Measurements from ENCODE around the gene MT1X. TPM values are rescaled to one million over a fixed set of nuclear protein-coding genes. Genes with fewer than 3 reads are reported as not detected.

Gene MT1X
- total RNA-seq, 2 experiments from 2014 or later, result 17.1 to 21.2 TPM

DNA sequence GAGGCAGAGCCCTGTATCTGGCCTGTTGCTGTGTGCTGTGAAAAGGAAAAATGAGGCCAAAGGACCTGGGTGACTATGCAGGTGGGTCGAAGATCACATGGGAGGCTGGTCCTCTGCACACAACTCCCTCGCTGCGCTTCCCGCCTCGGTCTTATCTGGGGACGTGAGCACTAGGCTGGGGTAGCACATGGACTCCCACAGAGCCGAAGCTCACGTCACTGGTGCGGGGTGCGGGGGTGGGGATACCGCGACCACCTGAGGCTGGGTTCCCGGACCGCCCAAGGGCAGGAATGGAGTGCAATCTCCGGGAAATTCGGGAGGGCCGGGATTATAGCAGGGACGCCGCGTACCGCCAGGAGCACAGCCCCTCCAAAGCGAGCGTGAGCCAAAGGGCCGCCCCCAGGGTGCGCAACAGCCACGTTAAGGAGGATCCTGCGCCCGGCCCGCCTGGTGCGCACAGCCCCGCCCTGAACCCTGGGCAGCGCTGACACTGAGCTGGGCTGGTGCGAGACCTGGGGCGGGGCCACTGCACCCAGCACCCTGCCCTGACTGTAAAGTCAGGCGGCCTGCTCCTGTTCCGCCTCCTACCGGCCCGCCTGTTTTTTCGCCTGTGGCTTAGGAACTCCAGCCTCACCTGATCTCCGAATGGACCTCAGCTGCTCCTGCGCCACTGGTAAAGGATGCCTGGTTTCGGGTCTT lies 39.0 kb upstream of the MT1X start:
- CTCF ChIA-PET (ENCODE audit: unreplicated experiment), result no interaction called here

DNA sequence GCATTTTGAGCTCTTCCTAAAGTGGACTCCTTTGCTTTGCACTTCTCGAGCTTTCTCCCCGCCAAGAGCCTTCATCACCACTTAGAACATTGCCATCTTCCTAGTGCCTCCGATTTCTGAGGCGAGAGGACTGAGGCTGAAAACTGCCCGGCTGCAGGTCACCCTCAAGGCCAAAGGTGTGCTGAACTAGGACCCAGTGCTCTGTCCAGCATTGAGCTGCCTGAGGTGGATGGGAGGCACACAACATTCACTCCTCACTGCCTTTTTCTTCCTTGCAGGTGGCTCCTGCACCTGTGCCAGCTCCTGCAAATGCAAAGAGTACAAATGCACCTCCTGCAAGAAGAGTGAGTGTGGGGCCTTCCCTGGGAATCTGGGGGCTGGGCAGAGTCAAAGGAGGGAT lies 38.4 kb upstream of the MT1X start:
- no peak overlapping the region for H3K27ac ChIP-seq (ENCODE audit: low read depth, low read length, poor library complexity, severe bottlenecking)
- H3K36me3 ChIP-seq (ENCODE audit: insufficient read depth, low read length), result no peaks in the 10 kb centered on the region
- H3K4me3 ChIP-seq (ENCODE audit: low read depth, low read length, poor library complexity, severe bottlenecking), result no peak overlapping the region
- H3K79me2 ChIP-seq (ENCODE audit: insufficient read depth, low read depth, low read length), result no peaks in the 10 kb centered on the region
- ChIA-PET POLR2A (interaction anchor here (0.6 kb wide), 1 partner anchor 138 kb away, joined by 3 read pairs; no protein-coding TSS in a partner anchor), CTCF (ENCODE audit: unreplicated experiment) (no interaction called here)
- H3K4me1 ChIP-seq (ENCODE audit: insufficient read depth, low read length, poor library complexity, severe bottlenecking), result no peaks in the 10 kb centered on the region
- no peak overlapping the region for H3K4me2 ChIP-seq (ENCODE audit: low read length)
- H2AFZ ChIP-seq (ENCODE audit: low read length), result no peak overlapping the region
- DNase-seq (ENCODE audit: low spot score), result no peak
- no TSS peak for BruUV-seq (replicated peaks)
- no peak for TF ChIP-seq EZH2phosphoT487 (IDR thresholded peaks at IDR 0.05; ENCODE audit: borderline replicate concordance, low read depth, low read length)
- TF ChIP-seq, protein P1, sequence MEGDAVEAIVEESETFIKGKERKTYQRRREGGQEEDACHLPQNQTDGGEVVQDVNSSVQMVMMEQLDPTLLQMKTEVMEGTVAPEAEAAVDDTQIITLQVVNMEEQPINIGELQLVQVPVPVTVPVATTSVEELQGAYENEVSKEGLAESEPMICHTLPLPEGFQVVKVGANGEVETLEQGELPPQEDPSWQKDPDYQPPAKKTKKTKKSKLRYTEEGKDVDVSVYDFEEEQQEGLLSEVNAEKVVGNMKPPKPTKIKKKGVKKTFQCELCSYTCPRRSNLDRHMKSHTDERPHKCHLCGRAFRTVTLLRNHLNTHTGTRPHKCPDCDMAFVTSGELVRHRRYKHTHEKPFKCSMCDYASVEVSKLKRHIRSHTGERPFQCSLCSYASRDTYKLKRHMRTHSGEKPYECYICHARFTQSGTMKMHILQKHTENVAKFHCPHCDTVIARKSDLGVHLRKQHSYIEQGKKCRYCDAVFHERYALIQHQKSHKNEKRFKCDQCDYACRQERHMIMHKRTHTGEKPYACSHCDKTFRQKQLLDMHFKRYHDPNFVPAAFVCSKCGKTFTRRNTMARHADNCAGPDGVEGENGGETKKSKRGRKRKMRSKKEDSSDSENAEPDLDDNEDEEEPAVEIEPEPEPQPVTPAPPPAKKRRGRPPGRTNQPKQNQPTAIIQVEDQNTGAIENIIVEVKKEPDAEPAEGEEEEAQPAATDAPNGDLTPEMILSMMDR (conservative IDR thresholded peaks at IDR 0.05; ENCODE audit: low read length), result no peak
- no peaks in the 10 kb centered on the region for H3K9me3 ChIP-seq (ENCODE audit: low read length)
- no peaks in the 10 kb centered on the region for H4K20me1 ChIP-seq (ENCODE audit: insufficient read depth, low read length)
- no peaks in the 10 kb centered on the region for H3K9me2 ChIP-seq (ENCODE audit: insufficient read depth, low read length)
- intact Hi-C loops (cut with micrococcal nuclease; ENCODE audit: unreplicated experiment), result no loop called here

More for the DNA sequence above, 39.0 kb upstream of the MT1X start:
- Histone ChIP-seq H3K9me2 (ENCODE audit: insufficient read depth, low read length) (no peaks in the 10 kb centered on the region), H3K79me2 (ENCODE audit: insufficient read depth, low read depth, low read length) (no peaks in the 10 kb centered on the region), H3K27ac (ENCODE audit: low read depth, low read length, poor library complexity, severe bottlenecking) (no peak overlapping the region), H3K4me1 (ENCODE audit: insufficient read depth, low read length, poor library complexity, severe bottlenecking) (no peaks in the 10 kb centered on the region), H3K4me2 (ENCODE audit: low read length) (no peak overlapping the region), H3K36me3 (ENCODE audit: insufficient read depth, low read length) (no peaks in the 10 kb centered on the region), H2AFZ (ENCODE audit: low read length) (no peak overlapping the region), H3K9me3 (ENCODE audit: low read length) (no peaks in the 10 kb centered on the region), H3K4me3 (ENCODE audit: low read depth, low read length, poor library complexity, severe bottlenecking) (no peak overlapping the region), H4K20me1 (ENCODE audit: insufficient read depth, low read length) (no peaks in the 10 kb centered on the region)
- POLR2A ChIA-PET, result interaction anchor here (0.5 to 0.6 kb wide), 2 partner anchors 105 to 138 kb away, joined by 3 read pairs; no protein-coding TSS in a partner anchor
- BruUV-seq (replicated peaks), result no TSS peak
- TF ChIP-seq, protein P1 (conservative IDR thresholded peaks at IDR 0.05; ENCODE audit: low read length), result no peak
- no peak for TF ChIP-seq EZH2phosphoT487 (IDR thresholded peaks at IDR 0.05; ENCODE audit: borderline replicate concordance, low read depth, low read length)
- no peak for DNase-seq (ENCODE audit: low spot score)
- intact Hi-C loops (cut with micrococcal nuclease; ENCODE audit: unreplicated experiment), result no loop called here

DNA sequence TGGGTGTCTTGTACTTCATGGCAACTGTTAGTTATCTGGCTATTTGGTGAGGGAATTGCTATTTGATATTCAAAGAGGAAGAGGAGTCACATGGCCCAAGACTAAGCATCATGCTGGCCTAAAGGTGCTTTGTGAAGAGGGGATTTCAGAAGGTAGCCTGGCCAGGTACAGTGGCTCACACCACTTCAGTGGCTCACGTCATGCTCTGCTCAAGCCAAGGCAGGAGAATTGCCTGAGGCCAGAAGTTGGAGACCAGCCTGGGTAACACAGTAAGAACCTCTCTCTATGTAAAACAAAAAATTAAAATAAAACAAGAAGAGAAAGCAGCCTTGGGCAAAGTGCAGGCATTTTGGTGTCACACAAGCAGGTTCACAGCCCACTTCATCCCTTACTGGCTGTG lies 37.0 kb upstream of the MT1X start:
- Histone ChIP-seq H3K79me2 (ENCODE audit: insufficient read depth, low read depth, low read length) (no peaks in the 10 kb centered on the region), H2AFZ (ENCODE audit: low read length) (no peak overlapping the region), H3K9me2 (ENCODE audit: insufficient read depth, low read length) (no peaks in the 10 kb centered on the region), H3K4me1 (ENCODE audit: insufficient read depth, low read length, poor library complexity, severe bottlenecking) (no peaks in the 10 kb centered on the region), H3K27ac (ENCODE audit: low read depth, low read length, poor library complexity, severe bottlenecking) (no peak overlapping the region), H4K20me1 (ENCODE audit: insufficient read depth, low read length) (no peaks in the 10 kb centered on the region), H3K9me3 (ENCODE audit: low read length) (no peaks in the 10 kb centered on the region), H3K4me3 (ENCODE audit: low read depth, low read length, poor library complexity, severe bottlenecking) (no peak overlapping the region), H3K4me2 (ENCODE audit: low read length) (no peak overlapping the region), H3K36me3 (ENCODE audit: insufficient read depth, low read length) (no peaks in the 10 kb centered on the region)
- ChIA-PET CTCF (ENCODE audit: unreplicated experiment) (no interaction called here), POLR2A (no interaction called here)
- BruUV-seq (replicated peaks), result no TSS peak
- no peak for TF ChIP-seq EZH2phosphoT487 (IDR thresholded peaks at IDR 0.05; ENCODE audit: borderline replicate concordance, low read depth, low read length)
- TF ChIP-seq, protein P1 (conservative IDR thresholded peaks at IDR 0.05; ENCODE audit: low read length), result no peak
- DNase-seq (ENCODE audit: low spot score), result no peak
- intact Hi-C loops (cut with micrococcal nuclease; ENCODE audit: unreplicated experiment), result no loop called here

Data from OCI-LY7 (cell line).